Activated CD4-positive, alpha-beta T cell treated with anti-CD3 and anti-CD28 coated beads for 36 hours (primary cell): ENCODE results near the gene SH2D5. TPM values are rescaled to one million over a fixed set of nuclear protein-coding genes. Genes with fewer than 3 reads are reported as not detected.

Experiments
- ATAC-seq: fragments of 200-7000 bp; cut with Tn5 transposase; one replicate; pipeline ENCODE4 v1.10.0; 2021; ENCODE audit warnings: mild to moderate bottlenecking, moderate library complexity
- CTCF ChIA-PET: fragments of 350-600 bp; sonication (Branson Sonifier 250); formaldehyde crosslinking; loops from one replicate; lab custom pipeline; 2021; ENCODE audit warnings: antibody characterized with exemption; lab: Charles Lee
- POLR2A ChIA-PET: fragments of 350-600 bp; sonication (Branson Sonifier 250); formaldehyde crosslinking; loops from one replicate; lab custom pipeline; 2021; ENCODE audit warnings: antibody characterized with exemption, inconsistent platforms; lab: Charles Lee
- DNase-seq: peaks from one replicate; pipeline ENCODE4 v3.0.0-alpha.2; 2020
- H3K27ac Mint-ChIP-seq: one replicate; pipeline ENCODE4 v1.8.0; 2021; ENCODE audit warnings: mixed read lengths
- H3K27me3 Mint-ChIP-seq: one replicate; pipeline ENCODE4 v1.8.0; 2021; ENCODE audit warnings: mixed read lengths
- H3K36me3 Mint-ChIP-seq: one replicate; pipeline ENCODE4 v1.8.0; 2021; ENCODE audit warnings: low read depth, mixed read lengths
- H3K4me1 Mint-ChIP-seq: one replicate; pipeline ENCODE4 v1.8.0; 2021; ENCODE audit warnings: mixed read lengths
- H3K4me3 Mint-ChIP-seq: one replicate; pipeline ENCODE4 v1.8.0; 2021; ENCODE audit warnings: mild to moderate bottlenecking, moderate library complexity, mixed read lengths
- H3K9me3 Mint-ChIP-seq: one replicate; pipeline ENCODE4 v1.8.0; 2021; ENCODE audit warnings: low read depth, mixed read lengths
- intact Hi-C, 2 experiments: fragments of 100-400 bp; cut with DNase I in 1 of 2; cut with micrococcal nuclease in 1 of 2; formaldehyde crosslinking; loops; one replicate each; pipeline versions ENCODE4 v1.14.2 to v1.15.1; 2022 to 2024; cut with DNase I, micrococcal nuclease
- total RNA-seq, 2 experiments: library from RNA; stranded (reverse); gene quantifications; one replicate each; pipeline ENCODE4 v1.2.3, GENCODE V29; 2021

The SH2D5 gene
- total RNA-seq, 2 experiments from 2014 or later = 0.32 to 0.51 TPM

DNA sequence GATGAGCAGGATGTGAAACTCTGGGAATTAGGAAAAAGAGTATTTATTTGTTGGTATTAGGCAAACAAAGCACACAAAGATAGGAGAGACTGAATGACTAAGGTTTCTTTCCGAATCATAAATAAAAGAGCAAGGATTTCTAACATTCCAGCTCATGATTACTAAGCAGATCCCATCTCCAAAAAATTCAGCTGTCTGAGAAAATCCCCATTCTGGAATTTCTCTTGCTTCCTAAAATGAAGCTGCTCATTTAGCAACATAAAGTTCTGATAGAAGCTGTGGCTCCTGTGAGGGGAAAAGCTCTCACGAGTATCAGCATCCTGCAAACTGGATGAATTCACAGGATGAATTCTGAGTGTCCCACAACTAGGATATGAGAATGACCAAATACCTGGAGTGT lies 6.7 kb upstream of the SH2D5 start:
- Mint-ChIP-seq H3K27me3 (no peaks in the 10 kb centered on the region), H3K27ac (peak overlapping the region; percentile 8), H3K9me3 (no peaks in the 10 kb centered on the region), H3K4me1 (no peaks in the 10 kb centered on the region), H3K4me3 (no peak overlapping the region), H3K36me3 (peaks cover 33% of the 10 kb centered on the region)
- CTCF ChIA-PET = no interaction called here
- no peak for ATAC-seq
- DNase-seq = no peak
- POLR2A ChIA-PET = no interaction called here
- intact Hi-C loops = no loop called here

DNA sequence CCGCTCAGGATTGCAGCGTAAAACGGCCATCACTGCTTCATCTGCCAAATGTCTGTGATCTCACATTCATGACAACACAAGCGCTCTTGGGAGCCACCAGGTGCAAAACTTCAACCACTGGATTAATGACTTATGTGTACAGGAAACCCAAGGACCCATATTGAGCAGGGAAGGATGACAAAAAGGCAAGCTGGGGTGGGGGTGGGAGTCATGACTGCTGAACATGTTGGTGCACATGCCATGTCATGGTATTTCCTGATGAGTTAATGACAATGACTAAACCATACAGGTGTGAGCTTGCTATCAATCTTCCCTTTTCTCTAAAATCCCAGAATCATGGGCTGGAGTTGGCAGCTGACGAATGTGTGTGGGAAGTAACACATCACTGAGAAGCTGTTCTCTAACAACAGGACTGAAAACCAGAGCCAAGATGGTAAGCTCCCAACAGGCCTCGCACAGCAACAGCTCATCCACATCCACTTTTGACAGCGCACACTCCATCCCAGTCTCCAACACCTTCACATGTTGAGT lies 3.1 kb upstream of the SH2D5 start:
- ChIA-PET POLR2A (no interaction called here), CTCF (interaction anchor here (0.6 kb wide), 1 partner anchor 505 kb away, joined by 4 read pairs; no protein-coding TSS in a partner anchor)
- Mint-ChIP-seq H3K9me3 (no peaks in the 10 kb centered on the region), H3K27ac (no peak overlapping the region), H3K36me3 (peaks cover 14% of the 10 kb centered on the region), H3K4me1 (peaks cover 17% of the 10 kb centered on the region), H3K27me3 (peaks cover 9% of the 10 kb centered on the region), H3K4me3 (no peak overlapping the region)
- ATAC-seq (no peak), DNase-seq (no peak)
- intact Hi-C loops = no loop called here

DNA sequence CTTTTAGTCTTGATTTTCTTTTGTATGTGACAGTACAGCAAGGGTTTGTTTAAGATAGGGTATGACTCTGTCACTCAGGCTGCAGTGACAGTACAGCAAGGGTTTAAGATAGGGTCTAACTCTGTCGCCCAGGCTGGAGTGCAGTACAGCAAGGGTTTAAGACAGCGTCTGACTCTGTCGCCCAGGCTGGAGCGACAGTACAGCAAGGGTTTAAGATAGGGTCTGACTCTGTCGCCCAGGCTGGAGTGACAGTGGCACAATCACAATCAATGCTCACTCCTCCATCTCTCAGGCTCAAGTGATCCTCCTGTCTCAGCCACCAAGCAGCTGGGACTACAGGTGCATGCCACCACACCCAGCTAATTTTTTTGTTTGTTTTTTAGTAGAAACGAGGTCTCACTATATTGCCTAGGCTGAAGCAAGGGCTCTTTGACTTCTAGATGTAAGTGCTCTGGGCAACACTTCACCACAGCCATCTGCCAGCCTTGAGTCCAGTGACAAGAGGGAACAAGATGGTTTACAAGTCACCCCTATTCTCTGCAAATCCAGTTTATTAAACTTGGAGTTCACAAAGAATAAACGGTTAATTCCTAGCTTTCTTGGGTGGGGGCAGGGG lies 965 bp upstream of the SH2D5 start:
- H3K4me3 Mint-ChIP-seq = peak overlapping the region; percentile 74
- no peak overlapping the region for H3K27ac Mint-ChIP-seq
- no peak for DNase-seq
- intact Hi-C loops = loop anchor here in 1 of 2 experiments (1.0 to 2.0 kb wide), 7 partner anchors 16 to 443 kb away; partner anchors contain the start of genes DDOST, EIF4G3 and PINK1
- H3K9me3 Mint-ChIP-seq = no peaks in the 10 kb centered on the region
- peak; percentile 21 for ATAC-seq
- ChIA-PET POLR2A (no interaction called here), CTCF (interaction anchor here (0.6 to 2.0 kb wide), 5 partner anchors 37 to 462 kb away, joined by 3 to 10 read pairs (median 5); no protein-coding TSS in a partner anchor)
- H3K36me3 Mint-ChIP-seq = peaks cover 9% of the 10 kb centered on the region
- H3K4me1 Mint-ChIP-seq = peaks cover 17% of the 10 kb centered on the region
- H3K27me3 Mint-ChIP-seq = peaks cover 16% of the 10 kb centered on the region

DNA sequence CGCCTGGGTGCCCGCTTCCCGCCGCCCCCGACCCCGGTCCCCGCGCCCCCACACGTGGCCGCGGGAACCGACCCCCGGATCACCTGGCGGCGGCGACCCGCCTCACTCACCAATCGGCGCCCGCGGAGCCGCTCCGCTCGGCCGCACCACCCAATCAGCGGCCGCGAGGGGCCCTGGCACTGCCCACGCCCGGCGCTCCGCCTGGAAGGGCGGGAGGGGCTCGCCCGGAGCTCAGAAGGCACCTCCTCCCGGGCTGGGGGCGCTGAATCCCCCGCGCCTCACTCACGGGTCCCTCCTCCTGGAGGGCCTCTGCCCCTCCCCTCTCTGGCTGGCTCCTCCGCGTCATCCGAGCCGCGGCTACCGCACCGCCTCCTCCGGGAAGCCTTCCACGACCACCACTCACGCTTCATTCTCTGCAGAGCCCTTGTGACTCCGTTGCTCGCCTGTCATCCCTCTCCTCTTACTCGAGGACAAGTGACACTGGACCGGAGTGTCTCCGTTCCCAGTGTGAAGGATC lies 374 bp downstream of the SH2D5 start:
- CTCF ChIA-PET = interaction anchor here (0.6 kb wide), 1 partner anchor 540 kb away, joined by 4 read pairs; no protein-coding TSS in a partner anchor
- H3K36me3 Mint-ChIP-seq = peaks cover under 1% of the 10 kb centered on the region
- peaks cover 21% of the 10 kb centered on the region for H3K27me3 Mint-ChIP-seq
- POLR2A ChIA-PET = interaction anchor here (0.6 kb wide), 2 partner anchors 86 to 104 kb away, joined by 3 to 5 read pairs; no protein-coding TSS in a partner anchor
- H3K4me1 Mint-ChIP-seq = peaks cover 17% of the 10 kb centered on the region
- peak overlapping the region; percentile 74 for H3K4me3 Mint-ChIP-seq
- H3K27ac Mint-ChIP-seq = peak overlapping the region; percentile 43
- intact Hi-C loops = loop anchor here in 1 of 2 experiments (2.0 kb wide), 1 partner anchor 445 kb away; the partner anchor contains the start of gene EIF4G3
- H3K9me3 Mint-ChIP-seq = no peaks in the 10 kb centered on the region
- ATAC-seq (peak; percentile 48), DNase-seq (peak; percentile 71)

DNA sequence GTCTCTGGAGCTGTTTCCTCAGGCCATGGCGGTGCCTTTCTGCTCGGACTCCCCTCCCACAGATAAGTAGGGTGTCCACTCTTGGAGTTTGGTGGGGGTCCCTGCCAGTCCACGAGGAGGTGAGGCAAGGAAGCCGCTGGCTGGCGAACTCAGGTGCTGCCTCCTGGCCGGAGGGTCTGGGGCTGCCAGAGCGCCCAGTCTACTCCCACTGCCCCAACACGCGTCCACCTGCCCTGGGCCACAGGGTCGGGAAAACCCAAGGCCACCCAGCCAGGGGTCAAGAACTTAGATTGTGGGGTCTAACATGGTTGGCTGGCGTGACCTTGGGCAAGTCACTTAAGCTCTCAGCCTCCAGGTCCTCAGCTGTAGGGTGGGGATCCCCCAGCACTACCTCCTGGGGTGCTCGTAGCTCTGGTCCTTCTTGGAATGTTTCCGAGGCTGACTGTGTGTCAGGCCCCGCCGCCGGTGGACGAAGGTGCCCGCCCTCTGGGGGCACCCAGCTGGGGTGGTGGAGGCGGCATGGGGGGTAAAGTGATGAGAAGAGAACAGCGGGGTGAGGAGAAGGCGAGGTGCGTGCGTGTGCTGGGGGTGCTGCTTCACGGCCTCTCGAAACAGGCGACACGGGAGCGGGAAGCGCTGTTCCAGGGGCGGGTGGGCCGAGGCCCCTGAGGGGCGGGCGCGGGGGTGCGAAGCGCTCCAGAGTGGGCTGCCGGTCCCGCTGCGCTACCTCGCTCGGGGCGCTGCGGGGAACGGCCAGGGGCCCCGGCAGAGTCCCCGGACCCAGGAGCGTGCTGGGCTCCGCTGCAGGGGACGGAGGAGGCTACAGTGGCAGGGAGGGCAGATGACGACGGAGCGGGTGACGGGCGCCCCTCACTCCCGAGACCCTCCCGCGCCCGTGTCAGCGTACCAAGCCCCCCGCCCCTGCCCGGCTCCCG lies 1.2 kb downstream of the SH2D5 start:
- Mint-ChIP-seq H3K27ac (no peak overlapping the region), H3K9me3 (no peaks in the 10 kb centered on the region), H3K4me1 (peaks cover 17% of the 10 kb centered on the region), H3K27me3 (peaks cover 21% of the 10 kb centered on the region), H3K4me3 (peak overlapping the region; percentile 74), H3K36me3 (no peaks in the 10 kb centered on the region)
- POLR2A ChIA-PET = no interaction called here
- ATAC-seq = peak; percentile 13
- CTCF ChIA-PET = no interaction called here
- intact Hi-C loops = no loop called here
- no peak for DNase-seq

DNA sequence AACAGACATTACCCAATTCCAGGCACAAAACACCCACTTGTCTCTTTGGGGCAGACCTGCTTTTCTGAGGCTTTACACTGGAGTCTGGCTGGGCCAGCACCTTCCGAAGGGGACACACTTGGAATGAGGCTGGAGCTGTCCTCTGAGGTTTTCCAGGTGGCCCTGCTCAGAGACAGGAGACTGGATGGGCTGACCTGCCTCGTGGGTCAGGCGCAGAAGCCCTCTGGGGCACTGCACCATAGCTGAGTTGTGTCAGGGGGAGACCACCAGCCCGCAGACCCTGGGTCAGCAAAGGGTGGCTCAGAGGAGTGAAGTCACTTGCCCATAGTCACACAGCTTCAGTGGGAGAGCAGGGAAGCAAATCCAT lies 1.8 kb downstream of the SH2D5 start:
- Mint-ChIP-seq H3K4me3 (no peak overlapping the region), H3K9me3 (no peaks in the 10 kb centered on the region), H3K27me3 (peaks cover 21% of the 10 kb centered on the region), H3K4me1 (peaks cover 17% of the 10 kb centered on the region), H3K27ac (no peak overlapping the region), H3K36me3 (no peaks in the 10 kb centered on the region)
- intact Hi-C loops = no loop called here
- DNase-seq = no peak
- no peak for ATAC-seq
- ChIA-PET CTCF (no interaction called here), POLR2A (no interaction called here)

DNA sequence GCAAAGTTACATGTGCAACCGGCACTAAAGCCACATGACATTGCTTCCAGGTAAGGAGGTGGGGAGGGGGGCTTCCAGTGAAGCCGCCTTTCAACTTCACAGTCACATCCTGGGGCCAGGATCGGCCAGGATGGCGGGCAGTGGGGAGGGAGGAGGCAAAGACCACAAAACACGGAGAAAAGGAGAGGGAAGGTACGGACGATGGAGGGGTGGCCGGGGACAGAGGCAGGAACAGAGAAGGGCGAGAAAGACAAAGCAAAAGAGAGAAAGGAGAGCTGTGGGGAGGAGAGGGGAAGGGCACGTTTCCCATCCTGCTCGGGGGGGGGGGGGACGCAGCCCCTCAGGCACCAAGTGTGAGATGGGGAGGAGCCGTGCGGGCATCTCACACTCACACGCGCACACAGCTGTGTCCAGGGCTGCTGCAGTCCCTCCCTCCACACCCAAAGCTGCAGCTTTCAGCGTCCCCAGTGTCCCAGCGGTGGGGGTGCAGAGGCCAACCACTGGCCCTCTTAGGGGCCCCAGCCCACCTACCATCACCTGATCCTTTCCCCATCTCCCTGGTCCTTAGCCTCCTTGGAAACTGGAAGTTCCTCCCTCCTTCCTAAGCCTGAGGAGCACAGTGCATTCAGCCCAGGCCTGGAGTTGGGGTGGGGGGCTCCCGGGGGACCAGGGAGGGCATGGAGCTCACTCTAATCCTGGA lies 2.4 kb downstream of the SH2D5 start:
- Mint-ChIP-seq H3K9me3 (no peaks in the 10 kb centered on the region), H3K27me3 (peaks cover 21% of the 10 kb centered on the region), H3K4me3 (no peak overlapping the region), H3K4me1 (peaks cover 17% of the 10 kb centered on the region), H3K27ac (no peak overlapping the region), H3K36me3 (no peaks in the 10 kb centered on the region)
- ATAC-seq (no peak), DNase-seq (no peak)
- CTCF ChIA-PET = no interaction called here
- intact Hi-C loops = no loop called here
- POLR2A ChIA-PET = no interaction called here

DNA sequence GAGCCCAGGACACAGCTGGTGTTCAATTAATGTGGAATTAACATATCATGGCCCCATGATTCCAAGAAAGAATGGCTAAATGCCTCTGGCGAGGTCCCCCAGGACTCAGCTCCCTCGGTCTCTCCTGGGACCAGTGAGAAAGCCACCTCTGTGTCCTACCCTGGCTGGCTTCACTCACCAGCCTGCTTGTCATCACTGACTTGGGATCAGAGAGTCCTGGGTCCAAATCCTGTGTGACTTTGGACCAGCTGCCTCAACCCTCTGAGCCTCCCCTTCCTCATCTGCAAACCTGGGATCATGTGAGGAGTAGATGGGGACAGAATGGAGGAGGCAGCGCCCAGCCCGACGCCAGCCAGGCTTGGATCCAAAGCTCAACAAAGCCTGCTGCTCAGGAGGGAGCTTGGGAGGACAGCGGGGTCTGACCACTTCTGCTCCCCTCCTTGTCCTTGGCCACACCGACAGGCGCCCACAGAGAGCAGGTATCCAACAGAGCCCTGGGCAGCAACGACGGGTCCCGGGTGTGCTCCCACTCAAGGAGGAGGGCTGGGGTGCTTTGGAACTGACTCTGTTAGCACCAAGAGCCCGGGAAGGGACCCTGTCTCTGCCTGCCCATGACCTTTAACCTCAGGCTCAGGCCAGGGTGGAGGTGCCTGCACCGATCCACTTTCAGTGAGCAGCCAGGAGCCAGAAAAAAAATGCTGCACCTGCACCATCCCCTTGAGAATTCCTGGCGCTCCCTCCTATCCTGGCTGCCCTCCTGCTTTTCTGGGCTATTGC lies 3.2 kb downstream of the SH2D5 start:
- Mint-ChIP-seq H3K4me3 (no peak overlapping the region), H3K36me3 (no peaks in the 10 kb centered on the region), H3K27ac (no peak overlapping the region), H3K4me1 (peaks cover 17% of the 10 kb centered on the region), H3K27me3 (peaks cover 21% of the 10 kb centered on the region), H3K9me3 (no peaks in the 10 kb centered on the region)
- ChIA-PET POLR2A (interaction anchor here (0.6 kb wide), 1 partner anchor 503 kb away, joined by 7 read pairs; no protein-coding TSS in a partner anchor), CTCF (interaction anchor here (1.0 to 1.5 kb wide), 2 partner anchors 10 to 63 kb away, joined by 3 to 5 read pairs; no protein-coding TSS in a partner anchor)
- no peak for ATAC-seq
- DNase-seq = no peak
- intact Hi-C loops = no loop called here

DNA sequence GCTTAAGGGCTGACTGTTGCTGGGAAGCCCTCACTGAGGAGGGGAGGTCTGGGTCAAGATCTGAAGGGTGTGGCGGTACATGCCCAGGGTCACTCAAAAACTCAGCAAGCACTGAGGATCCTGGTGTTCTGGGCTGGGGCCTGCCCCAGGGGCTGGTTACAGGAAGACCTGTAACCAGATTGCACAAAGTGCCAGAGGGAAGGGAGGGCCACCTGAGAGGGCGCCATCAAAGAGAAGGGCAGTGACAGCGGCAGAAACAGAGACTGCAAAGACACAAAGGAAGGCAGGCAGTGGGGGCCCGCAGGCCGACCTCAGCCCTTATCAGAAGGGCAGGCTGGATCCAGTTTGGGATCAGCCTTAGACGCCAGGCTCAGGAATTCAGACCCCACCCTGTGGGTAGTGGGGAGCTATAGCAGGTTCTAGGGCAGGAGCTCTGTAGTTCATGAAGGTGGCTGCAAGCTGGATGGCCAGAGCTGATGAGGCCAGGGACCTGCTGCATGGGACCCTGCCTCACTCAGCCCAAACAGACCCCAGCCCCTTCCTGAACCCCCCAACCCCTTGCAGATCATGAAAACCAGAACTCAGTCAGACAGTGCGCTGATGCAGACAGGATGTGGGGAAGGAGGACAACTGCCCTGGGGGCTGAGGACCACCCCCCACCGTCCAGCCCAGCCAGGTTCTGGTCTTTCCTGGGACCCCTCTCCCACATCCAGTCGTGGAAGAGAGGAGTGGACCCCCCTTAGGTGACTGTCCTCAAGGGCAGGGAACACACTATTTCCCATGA lies 3.9 kb downstream of the SH2D5 start:
- Mint-ChIP-seq H3K4me3 (no peak overlapping the region), H3K9me3 (no peaks in the 10 kb centered on the region), H3K4me1 (peaks cover 14% of the 10 kb centered on the region), H3K36me3 (no peaks in the 10 kb centered on the region), H3K27me3 (peaks cover 21% of the 10 kb centered on the region), H3K27ac (no peak overlapping the region)
- POLR2A ChIA-PET = no interaction called here
- intact Hi-C loops = no loop called here
- no peak for DNase-seq
- CTCF ChIA-PET = interaction anchor here (0.7 to 1.5 kb wide), 4 partner anchors 9 to 62 kb away, joined by 3 to 5 read pairs (median 3); no protein-coding TSS in a partner anchor
- ATAC-seq = no peak
